HCEC 1CT (cell line): Measurements from ENCODE around the gene HADHA.

ENCODE experiments used
- DNase-seq: peaks from one replicate; pipeline ENCODE4 v3.0.0-alpha.2; 2017

The HADHA gene

DNA sequence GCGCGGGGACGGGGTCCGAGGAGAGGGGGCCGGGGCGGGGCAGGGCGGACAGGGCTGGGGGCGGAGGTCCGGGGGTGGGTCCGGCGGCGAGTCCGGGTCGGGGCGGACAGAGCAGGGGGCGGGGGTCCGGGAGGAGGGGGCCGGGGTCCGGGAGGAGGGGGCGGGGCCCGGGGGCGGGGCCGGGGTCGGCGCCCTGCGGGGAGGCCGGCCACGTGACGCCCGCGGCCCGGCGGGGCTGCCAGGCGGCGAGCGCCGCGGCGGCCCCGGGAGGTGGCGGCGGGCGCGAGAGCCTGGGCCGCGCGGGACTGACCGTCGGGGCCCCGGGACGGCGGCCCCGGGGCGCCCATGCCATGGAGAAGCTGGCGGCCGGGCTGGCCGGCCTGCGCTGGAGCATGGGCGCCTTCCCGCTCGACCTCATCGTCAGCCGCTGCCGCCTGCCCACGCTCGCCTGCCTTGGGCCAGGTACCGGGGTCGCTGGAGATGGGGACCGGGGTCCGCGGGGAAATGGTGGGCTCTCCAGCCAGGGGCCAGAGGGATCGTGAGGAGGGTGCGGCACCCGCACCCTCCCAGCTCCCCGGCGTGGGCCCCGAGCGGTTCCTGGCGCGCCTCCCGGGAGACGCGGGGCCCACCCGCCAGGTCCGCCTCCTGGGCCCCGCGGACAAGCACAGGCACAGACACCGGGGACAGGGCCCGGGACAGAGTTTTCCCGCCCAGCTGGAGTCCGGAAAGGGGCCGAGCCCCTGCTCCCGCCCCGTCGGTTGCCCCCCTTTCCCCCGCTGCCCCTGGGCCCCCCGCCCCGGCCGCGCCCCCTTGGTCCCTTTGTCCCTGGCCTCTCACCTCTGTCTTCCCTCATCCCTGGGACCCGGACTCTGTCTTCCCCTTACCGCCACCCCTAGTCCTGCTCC lies 71.3 kb downstream of the HADHA start, which contains the start of gene GAREM2:
Gene GAREM2, plus strand, starts transcription at position 218 of the 905 bp plus-strand sequence. Its CDS starts 133 bp downstream, at position 351.
- no peak for DNase-seq

DNA sequence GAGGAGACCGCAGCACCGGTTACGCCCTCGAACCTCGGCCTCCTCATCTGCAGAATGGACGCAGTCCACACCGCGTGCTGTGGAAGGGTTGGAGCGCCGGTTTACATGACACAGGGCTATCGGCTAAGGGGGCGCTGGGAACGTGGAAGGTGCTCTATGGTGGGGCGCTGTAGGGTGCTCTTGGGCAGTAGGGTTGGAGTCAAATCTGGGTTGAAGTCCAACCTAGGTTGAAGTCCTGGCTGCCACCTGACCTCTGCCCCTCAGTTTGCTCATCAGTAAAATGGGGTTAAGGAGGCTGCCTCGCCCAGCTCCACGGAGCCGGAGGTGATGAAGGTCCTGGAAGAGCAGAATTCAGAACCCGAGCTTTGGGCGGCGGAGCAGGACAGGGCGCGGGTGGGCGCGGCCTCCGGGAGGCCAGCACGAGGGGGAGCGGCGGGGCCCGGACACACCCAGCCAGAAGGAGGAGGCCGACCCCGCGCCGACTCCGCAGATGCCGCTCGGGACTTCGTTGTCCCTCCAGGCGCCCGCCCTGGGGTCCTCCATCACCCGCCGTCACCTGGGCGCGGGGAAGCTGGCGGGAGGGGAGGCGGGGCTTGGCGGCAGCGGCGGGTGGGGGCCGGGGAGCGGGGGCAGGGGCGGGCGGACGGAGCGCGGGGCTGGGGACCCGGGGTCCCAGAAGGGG lies 72.1 kb downstream of the HADHA start:
- DNase-seq: no peak

DNA sequence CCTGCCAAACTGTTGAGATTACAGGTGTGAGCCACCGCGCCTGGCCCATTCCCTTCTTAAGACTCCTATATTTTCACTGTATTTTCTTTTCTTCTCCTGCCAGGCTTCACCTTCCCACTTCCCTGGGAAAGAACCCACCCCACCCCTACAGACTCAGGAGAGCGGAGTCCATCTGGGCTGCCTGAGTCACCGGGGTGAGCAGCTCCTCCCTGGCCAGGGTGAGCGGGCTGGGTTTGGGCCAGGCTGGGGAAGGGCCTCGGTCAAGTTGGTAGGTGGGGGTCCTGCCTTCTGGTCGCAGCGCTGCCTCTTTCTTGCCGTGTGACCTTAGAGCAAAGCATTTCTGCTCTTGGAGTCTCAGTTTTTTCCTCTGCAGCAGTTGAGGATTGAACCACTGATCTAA lies 73.6 kb downstream of the HADHA start:
- no peak for DNase-seq

DNA sequence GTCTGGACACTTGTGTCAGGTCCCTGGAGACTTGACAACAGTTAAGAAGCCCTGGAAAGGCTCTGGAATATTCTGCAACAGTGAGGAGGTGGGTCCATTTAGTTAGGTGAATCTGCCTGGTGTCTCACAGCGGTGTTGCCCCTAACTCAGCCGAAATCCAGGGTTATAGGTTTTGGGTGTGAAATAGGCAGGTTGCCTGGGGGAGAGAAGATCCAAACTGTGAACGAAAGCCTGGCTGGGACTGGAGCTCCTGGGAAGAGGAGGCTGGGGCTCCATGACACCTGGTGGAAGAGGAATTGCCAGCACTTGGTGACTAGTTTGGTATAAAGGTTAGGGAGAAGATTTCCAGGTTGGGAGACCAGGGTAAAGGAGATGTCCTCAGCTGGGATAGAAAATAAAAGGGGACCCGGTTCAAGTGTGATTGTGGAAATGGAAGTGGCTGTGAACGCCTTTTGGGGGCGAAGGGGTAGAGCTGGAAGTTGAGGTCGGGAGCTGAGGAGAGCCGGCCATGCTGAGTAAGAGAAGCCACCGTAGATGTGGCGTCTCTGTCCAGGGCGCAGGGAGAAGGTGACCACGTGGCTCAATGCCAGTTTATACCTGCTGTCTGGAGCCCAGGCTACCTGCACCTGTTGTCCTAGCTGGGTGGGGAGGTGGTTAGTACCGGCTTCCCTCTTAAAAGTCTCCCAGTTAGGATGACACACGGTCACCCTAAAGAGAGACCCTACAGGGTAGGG lies 74.6 kb downstream of the HADHA start:
- DNase-seq: no peak

DNA sequence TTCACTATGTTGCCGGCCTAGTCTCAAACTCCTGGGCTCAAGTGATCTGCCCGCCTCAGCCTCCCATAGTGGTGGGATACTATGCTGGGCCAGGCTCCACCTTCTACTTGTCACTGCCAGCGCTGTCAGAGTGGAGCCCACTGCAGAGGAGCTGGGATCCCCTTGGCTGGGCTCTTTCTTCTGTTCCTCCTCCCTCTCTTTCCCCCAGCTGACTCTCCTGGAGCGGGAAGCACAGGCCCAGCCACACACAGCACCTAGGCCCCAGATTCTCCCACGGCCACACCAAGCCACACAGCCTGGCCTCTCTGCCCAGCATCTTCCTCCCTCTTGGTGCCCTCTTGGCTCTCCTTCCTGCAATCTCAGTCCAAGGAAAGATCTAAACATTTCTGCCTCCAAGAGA lies 75.2 kb downstream of the HADHA start:
- no peak for DNase-seq

DNA sequence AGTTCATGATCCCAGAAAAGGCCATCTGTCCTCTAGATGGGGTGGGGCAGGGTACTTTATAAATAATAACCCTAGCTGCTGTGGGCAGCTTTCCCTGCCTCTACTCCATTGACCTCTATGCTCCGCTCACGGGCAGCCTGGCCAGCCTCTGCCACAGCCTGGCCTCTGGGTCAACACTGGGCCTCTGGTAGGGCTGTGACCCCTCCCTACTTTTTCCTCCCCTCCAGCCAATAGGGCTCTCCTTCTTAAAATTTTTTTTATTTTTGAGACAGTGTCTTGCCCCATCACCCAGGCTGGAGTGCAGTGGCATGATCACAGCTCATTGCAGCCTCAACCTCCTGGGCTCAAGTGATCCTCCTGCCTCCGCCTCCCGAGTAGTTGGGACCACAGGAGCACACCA lies 75.6 kb downstream of the HADHA start:
- DNase-seq: no peak

DNA sequence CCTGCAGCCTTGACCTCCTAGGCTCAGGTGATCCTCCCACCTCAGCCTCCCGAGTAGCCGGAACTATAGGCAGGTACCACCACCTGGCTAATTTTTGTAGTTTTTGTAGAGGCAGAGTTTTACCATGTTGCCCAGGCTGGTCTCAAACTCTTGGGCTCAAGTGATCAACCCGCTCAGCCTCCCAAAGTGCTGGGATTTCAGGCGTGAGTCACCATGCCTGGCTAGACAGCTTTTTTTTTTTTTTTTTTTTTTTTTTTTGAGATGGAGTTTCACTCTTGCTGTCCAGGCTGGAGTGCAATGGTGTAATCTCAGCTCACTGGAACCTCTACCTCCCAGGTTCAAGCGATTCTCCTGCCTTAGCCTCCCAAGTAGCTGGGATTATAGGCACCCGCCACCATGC lies 77.9 kb downstream of the HADHA start:
- DNase-seq: peak; percentile 21

DNA sequence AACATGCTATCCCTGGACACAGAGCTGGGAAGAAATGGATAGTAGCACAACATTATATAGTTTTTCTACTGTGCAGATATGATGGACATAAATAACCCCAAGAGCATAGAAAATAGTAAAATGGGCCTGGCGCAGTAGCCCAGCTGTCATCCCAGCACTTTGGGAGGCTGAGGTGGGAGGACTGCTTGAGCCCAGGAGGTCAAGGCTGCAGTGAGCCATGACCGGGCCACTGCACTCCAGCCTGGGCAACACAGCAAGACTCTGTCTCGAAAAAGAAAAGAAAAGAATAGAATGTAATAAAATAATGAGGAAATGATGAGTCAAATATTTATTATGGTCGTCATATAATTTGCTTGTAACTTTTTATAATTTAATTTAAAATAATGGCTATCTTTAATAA lies 79.0 kb downstream of the HADHA start:
- DNase-seq: no peak

DNA sequence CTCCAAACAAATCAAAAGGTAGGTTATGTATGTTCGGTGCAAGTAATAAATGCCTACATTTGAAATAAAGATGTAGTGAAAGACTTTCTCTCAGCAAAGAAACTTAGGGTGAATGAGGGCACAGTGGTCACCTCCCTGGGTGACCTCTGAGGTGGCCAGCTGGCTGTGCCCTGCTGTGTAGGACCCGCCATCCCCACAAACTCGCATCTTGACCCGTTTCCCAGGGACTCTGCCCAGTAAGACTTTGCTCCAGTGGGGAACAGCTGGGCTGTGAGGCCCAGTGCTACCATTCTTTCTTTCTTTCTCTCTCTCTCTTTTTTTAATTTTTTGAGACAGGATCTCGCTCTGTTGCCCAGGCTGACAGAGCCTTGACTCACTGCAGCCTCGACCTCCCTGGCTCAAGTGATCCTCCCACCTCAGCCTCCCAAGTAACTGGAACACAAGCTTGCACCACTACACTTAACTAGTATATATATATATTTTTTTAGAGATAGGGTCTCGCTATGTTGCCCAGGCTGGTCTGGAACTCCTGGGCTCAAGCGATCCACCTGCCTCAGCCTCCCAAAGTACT lies 79.7 kb downstream of the HADHA start:
- no peak for DNase-seq

DNA sequence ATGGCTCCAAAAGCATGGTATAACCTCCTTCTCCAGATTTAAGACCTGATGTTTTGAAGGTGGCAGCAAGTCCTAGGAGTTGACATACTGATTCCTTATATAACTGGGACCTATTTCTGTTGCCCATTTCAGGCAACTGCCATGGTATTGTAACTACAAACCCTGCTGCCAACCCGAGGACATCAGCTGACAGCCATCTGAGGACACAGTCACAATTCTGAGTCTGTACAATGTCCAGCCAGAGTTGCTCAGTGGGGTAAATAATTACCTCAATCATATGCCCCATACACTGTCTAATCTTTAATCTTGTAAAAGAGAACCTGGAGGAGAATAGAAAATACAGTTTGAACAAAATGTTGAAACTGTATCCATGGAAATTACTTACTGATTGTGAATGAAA lies 80.2 kb downstream of the HADHA start:
- no peak for DNase-seq

DNA sequence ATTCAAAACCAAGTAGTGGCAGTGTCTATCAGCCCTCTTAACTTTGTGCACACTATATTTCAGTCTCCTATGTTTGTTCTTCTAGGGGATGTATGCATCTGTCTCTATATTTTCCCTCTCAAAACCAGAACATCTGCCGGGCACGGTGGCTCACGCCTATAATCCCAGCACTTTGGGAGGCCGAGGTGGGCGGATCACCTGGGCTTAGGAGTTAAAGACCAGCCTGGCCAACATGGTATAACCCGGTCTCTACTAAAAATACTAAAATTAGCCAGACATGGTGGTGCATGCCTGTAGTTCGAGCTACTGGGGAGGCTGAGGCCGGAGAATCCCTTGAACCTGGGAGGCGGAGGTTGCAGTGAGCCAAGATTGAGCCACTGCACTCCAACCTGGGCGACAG lies 81.5 kb downstream of the HADHA start:
- no peak for DNase-seq

DNA sequence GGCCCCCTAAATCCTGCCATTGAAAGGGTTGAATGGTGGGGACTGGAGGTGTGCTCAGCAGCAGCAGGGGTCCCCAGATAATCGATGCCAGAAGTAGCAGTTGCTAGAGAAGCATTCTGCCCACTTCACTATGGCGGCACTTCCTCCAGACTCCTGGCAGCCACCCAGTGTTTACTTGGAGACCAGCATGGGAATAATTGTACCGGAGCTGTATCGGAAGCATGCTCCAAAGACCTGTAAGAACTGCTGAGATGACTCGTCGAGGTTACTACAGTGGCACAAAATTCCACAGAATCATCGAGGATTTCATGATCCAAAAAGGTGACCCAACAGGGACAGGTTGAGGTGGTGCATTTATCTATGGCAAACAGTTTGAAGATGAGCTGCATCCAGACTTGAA lies 82.5 kb downstream of the HADHA start:
- DNase-seq: no peak

DNA sequence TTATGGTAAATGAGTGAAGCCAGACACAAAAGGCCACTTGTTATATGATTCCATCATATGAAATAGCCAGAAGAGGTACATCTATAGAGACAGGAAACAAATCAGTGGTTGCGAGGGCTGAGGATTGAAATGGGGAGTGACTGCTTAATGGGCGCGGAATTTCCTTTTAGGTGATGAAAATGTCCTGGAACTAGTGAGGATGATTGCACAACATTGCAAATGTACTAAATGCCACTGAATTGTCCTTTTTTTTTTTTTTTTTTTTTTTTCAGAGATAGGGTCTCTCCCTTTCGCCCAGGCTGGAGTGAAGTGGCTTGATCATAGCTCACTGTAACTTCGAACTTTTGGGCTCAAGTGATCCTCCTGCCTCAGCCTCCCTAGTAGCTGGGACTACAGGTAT lies 86.9 kb downstream of the HADHA start:
- no peak for DNase-seq

DNA sequence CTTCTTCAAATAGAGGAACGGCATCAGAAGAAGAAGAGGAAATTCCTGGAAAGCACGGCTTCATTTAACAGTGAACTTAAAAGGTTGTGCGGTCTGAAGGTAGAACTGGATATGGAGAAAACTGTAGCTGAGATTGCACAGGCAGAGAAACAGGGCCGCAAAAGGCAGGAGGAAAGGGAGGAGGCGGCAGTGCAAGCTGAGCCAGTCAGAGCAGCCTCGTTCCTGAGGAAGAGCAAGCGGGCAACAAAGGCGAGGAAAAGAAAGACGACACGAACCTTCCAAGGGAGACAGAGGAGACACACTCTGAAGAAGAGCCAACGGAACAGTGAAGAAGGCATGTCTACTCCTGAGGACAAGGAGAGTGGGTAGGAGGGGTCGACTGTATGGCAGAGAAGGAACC lies 94.2 kb downstream of the HADHA start:
- no peak for DNase-seq

DNA sequence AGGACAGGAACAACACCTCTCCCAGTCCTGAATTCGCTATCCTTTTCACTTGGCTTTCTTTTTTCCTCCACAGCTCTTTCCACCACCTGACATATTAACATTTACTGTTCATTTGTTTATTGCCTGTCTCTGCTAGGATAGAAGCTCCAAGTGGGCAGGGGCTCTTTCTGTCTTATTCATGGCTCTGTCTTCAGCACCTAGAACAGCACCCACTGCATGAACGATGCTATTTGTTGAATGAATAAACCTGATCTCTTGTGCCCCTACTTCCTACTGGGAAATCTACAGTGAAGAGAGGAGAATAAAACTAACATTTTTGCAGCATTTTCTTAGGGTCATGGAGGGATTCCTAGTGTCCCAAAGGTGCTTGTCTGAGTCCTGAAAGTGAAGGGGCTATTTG lies 95.9 kb downstream of the HADHA start:
- no peak for DNase-seq

DNA sequence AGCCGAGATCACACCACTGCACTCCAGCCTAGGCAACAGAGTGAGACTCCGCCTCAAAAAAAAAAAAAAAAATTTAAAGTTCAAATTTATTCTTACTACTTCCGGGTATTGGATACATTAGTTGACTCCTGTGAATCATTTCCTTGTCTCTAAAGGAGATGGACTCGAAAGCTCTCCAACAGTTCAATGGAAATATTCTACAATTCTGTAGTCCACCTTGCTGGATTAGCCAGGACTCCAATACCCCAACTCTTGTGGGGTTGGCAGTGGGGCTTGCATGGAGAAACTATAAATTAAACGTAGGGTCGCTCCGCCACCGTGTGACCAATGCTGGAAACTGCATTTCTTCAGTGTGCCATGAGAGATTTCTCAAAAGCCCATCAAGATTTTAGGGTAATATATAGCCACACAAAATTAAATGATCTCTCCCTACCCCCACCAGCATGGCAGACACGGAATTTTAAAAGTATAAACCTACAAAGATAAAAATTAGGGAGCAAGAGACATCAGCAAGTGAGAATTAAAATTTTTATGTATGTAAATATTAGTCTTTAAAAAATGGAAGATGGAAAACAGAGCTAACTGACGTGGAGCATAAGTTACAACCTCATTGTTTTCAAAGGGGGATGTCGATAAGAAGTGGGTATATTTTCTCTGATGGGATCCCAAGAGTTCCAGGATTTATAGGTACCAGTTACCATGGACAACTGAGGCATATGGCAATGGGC lies 99.3 kb downstream of the HADHA start:
- peak; percentile 33 for DNase-seq

DNA sequence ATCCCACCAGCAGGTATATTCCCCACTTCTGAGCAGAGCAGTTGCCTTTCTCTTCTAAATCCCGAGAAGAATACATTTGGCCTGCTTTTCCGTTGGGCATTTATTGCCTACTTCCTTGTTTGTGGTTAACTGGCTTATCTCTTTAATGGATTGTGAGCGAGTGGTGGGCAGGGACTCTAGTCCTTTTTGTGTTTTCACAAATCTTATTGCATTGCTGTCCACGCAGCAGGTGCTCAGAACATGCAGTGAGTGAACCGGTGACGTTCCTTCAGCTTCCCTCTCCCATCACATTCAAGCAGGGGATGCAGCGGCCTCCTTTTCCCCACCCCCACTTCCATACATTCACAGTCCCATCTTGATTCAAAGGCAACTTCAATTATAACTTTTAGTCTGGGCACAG lies 100.4 kb downstream of the HADHA start:
- no peak for DNase-seq

DNA sequence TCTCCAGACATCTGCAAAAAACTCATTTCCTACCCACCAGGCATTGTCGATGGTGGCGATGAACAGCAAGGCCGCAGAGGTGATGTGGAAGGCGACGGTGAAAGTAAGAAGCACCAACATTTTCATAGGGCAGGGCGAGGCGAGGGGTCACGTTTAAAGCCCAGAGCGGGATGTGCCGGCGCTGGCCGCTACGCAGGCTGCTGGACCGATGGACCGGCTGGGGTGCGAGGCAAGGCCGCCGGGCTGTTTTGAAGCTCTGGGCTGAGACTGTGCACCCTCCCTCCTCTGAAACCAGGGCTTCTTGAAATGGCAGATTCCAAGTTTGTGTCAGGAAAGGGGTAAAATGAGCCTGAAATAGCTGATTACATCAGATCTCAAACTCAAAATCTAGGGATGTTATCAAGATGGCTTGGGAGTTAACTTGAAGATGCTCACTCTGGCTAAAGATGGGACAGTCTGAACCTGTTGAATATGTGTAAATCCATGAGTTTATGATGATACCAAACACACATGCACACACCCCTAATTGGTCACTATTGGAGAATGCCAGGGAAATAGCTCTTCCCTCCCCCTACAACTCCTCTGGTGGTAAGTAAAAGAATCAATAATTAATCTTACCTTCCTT lies 103.2 kb downstream of the HADHA start:
- DNase-seq: no peak
